Natural killer cell (primary cell): ENCODE results near the gene SERINC3. TPM values are rescaled to one million over a fixed set of nuclear protein-coding genes. Genes with fewer than 3 reads are reported as not detected.

ENCODE experiments used
- ATAC-seq, 3 donors: fragments of 150-1000 bp in 2 of 3; fragments of 200-7000 bp in 1 of 3; cut with Tn5 transposase; 1 replicate in 1 of 3; 2 replicates in 2 of 3; pipeline ENCODE4 v1.10.0; 2021; ENCODE audit warnings: mild to moderate bottlenecking in 2 of 3, moderate library complexity in 2 of 3
- DNase-seq, 2 donors: peaks; one replicate each; pipeline versions ENCODE4 v3.0.0 to v3.0.0-alpha.2; 2013 to 2021; ENCODE audit warnings: mixed read lengths in 1 of 2
- H3K27ac ChIP-seq: one replicate; pipeline ENCODE4 v1.5.1; 2013; ENCODE audit warnings: mild to moderate bottlenecking, low read length
- H3K27me3 ChIP-seq: one replicate; pipeline ENCODE4 v1.6.1; 2013; ENCODE audit warnings: low read length; ENCODE audit not compliant: control insufficient read depth, insufficient read depth
- H3K36me3 ChIP-seq: one replicate; pipeline ENCODE4 v1.6.1; 2013; ENCODE audit warnings: low read length; ENCODE audit not compliant: control insufficient read depth, insufficient read depth
- H3K4me1 ChIP-seq: one replicate; pipeline ENCODE4 v1.6.1; 2013; ENCODE audit warnings: low read length; ENCODE audit not compliant: control insufficient read depth, insufficient read depth
- H3K4me3 ChIP-seq: one replicate; pipeline ENCODE4 v1.5.1; 2013; ENCODE audit warnings: low read length
- H3K9me3 ChIP-seq: one replicate; pipeline ENCODE4 v1.6.1; 2013; ENCODE audit warnings: low read length; ENCODE audit not compliant: control insufficient read depth, insufficient read depth
- H3K27ac Mint-ChIP-seq, 2 donors: one replicate each; pipeline ENCODE4 v1.8.0; 2022; ENCODE audit warnings: mild to moderate bottlenecking in 2 of 2, mixed read lengths in 2 of 2, moderate library complexity in 1 of 2
- H3K27me3 Mint-ChIP-seq, 2 donors: one replicate each; pipeline ENCODE4 v1.8.0; 2022; ENCODE audit warnings: low read depth in 2 of 2, mixed read lengths in 2 of 2
- H3K36me3 Mint-ChIP-seq: one replicate; pipeline ENCODE4 v1.8.0; 2022; ENCODE audit warnings: mixed read lengths
- H3K4me1 Mint-ChIP-seq, 2 donors: one replicate each; pipeline ENCODE4 v1.8.0; 2022; ENCODE audit warnings: mixed read lengths in 2 of 2
- H3K4me3 Mint-ChIP-seq: one replicate; pipeline ENCODE4 v1.8.0; 2022; ENCODE audit warnings: mild to moderate bottlenecking, moderate library complexity, mixed read lengths
- H3K9me3 Mint-ChIP-seq, 2 donors: one replicate each; pipeline ENCODE4 v1.8.0; 2022; ENCODE audit warnings: mixed read lengths in 2 of 2
- WGBS: methylation state at CpG from one replicate; pipeline ENCODE4 v1.1.7; 2013; ENCODE audit warnings: missing lambda C conversion rate; ENCODE audit not compliant: insufficient coverage; 5-methylcytosine and 5-hydroxymethylcytosine counted together
- intact Hi-C: fragments of 100-400 bp; cut with micrococcal nuclease; formaldehyde crosslinking; loops from one replicate; pipeline ENCODE4 v1.14.2; 2022
- total RNA-seq, 4 donors: library from RNA; stranded (reverse); fragments of 120-200 nt in 1 of 4; gene quantifications; one replicate each; pipeline versions ENCODE4 v1.2.3 to v1.2.4, GENCODE V29; 2013 to 2022
- TF ChIP-seq, protein P1 (sequence below): fragments of 200-600 bp; IDR thresholded peaks from one replicate; pipeline ENCODE4 v1.8.0; 2022; ENCODE audit warnings: antibody characterized with exemption

The SERINC3 gene
- total RNA-seq, 3 donors from 2014 or later (not counting 1 experiment from before 2014, with no cell fraction given), result 70.1 to 89.6 (median 78.6) TPM

DNA sequence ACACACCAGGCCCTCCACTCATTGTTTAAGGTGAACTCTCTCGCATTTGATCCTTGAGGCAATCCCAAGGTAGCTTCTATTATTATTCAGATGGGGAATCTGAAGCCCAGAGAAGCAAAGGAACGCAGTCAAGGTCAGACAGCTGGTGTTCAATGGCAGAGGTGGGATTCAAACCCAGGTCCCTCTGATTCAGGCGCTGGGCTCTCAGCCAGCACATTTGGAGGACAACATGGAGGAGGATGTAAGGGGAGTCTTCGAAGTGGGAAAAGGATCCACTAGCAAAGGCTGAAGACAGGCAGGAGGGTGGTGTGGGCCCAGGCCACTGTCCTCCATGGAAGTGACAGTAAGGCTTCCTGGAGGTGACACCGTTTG lies 60.1 kb downstream of the SERINC3 start:
- TF ChIP-seq, protein P1, sequence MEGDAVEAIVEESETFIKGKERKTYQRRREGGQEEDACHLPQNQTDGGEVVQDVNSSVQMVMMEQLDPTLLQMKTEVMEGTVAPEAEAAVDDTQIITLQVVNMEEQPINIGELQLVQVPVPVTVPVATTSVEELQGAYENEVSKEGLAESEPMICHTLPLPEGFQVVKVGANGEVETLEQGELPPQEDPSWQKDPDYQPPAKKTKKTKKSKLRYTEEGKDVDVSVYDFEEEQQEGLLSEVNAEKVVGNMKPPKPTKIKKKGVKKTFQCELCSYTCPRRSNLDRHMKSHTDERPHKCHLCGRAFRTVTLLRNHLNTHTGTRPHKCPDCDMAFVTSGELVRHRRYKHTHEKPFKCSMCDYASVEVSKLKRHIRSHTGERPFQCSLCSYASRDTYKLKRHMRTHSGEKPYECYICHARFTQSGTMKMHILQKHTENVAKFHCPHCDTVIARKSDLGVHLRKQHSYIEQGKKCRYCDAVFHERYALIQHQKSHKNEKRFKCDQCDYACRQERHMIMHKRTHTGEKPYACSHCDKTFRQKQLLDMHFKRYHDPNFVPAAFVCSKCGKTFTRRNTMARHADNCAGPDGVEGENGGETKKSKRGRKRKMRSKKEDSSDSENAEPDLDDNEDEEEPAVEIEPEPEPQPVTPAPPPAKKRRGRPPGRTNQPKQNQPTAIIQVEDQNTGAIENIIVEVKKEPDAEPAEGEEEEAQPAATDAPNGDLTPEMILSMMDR, result no peak
- Mint-ChIP-seq H3K4me3 (no peak overlapping the region), H3K4me1 (no peaks in the 10 kb centered on the region), H3K9me3 (no peaks in the 10 kb centered on the region), H3K27me3 (no peaks in the 10 kb centered on the region), H3K36me3 (no peaks in the 10 kb centered on the region), H3K27ac (no peak overlapping the region)
- DNase-seq (no peak), ATAC-seq (no peak)
- Histone ChIP-seq H3K4me3 (no peak overlapping the region), H3K4me1 (no peaks in the 10 kb centered on the region), H3K36me3 (no peaks in the 10 kb centered on the region), H3K9me3 (no peaks in the 10 kb centered on the region), H3K27ac (no peak overlapping the region), H3K27me3 (no peaks in the 10 kb centered on the region)
- intact Hi-C loops, result loop anchor here (10.0 kb wide), 1 partner anchor 247 kb away; the partner anchor contains the start of gene OSER1
- WGBS, result 89% methylated on average over 5 of the region's 5 CpGs

GRCh38 chr20:44461142-44461802 lies 60.6 kb downstream of the SERINC3 start:
- Histone ChIP-seq H3K36me3 (no peaks in the 10 kb centered on the region), H3K4me3 (no peak overlapping the region), H3K27ac (no peak overlapping the region), H3K9me3 (no peaks in the 10 kb centered on the region), H3K4me1 (no peaks in the 10 kb centered on the region), H3K27me3 (no peaks in the 10 kb centered on the region)
- intact Hi-C loops, result loop anchor here (10.0 kb wide), 1 partner anchor 246 kb away; the partner anchor contains the start of gene OSER1
- TF ChIP-seq, protein P1, result no peak
- no peak for DNase-seq
- Mint-ChIP-seq H3K27ac (no peak overlapping the region), H3K27me3 (no peaks in the 10 kb centered on the region), H3K36me3 (no peaks in the 10 kb centered on the region), H3K4me3 (no peak overlapping the region), H3K9me3 (no peaks in the 10 kb centered on the region), H3K4me1 (no peaks in the 10 kb centered on the region)
- ATAC-seq, result no peak
- 83% methylated on average over 6 of the region's 6 CpGs for WGBS

DNA sequence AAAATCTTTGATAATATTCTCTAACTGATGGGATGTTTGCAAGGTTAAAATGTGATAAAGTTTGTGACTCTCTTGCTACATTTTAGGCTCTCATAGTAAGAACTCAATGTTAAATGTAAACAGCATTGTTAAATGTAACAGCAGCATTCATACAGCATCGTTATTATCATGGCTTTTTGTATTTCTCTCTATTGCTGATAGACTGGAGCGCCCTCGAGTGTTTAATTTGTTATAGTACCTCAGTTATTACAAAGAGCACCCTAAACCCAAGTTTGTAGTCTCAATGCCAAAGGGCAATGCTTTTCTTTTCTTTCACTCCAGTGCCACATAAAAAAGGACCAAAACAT lies 61.1 kb downstream of the SERINC3 start:
- no peak overlapping the region for H3K4me3 Mint-ChIP-seq
- H3K9me3 ChIP-seq, result no peaks in the 10 kb centered on the region
- no peak overlapping the region for H3K4me3 ChIP-seq
- ATAC-seq (peak in 2 of 3 donors; percentile 29 to 34), DNase-seq (peak in 1 of 2 donors; percentile 45)
- H3K9me3 Mint-ChIP-seq, result no peaks in the 10 kb centered on the region
- 11% methylated on average over 3 of the region's 3 CpGs for WGBS
- H3K27ac ChIP-seq, result no peak overlapping the region
- H3K36me3 ChIP-seq, result no peaks in the 10 kb centered on the region
- no peaks in the 10 kb centered on the region for H3K4me1 Mint-ChIP-seq
- intact Hi-C loops, result loop anchor here (10.0 kb wide), 1 partner anchor 246 kb away; the partner anchor contains the start of gene OSER1
- H3K4me1 ChIP-seq, result no peaks in the 10 kb centered on the region
- no peaks in the 10 kb centered on the region for H3K36me3 Mint-ChIP-seq
- no peaks in the 10 kb centered on the region for H3K27me3 Mint-ChIP-seq
- no peak overlapping the region for H3K27ac Mint-ChIP-seq
- H3K27me3 ChIP-seq, result no peaks in the 10 kb centered on the region
- TF ChIP-seq, protein P1, result peak; percentile 13

GRCh38 chr20:44459271-44459670 lies 62.6 kb downstream of the SERINC3 start:
- TF ChIP-seq, protein P1, result no peak
- Histone ChIP-seq H3K27ac (no peak overlapping the region), H3K9me3 (no peaks in the 10 kb centered on the region), H3K4me1 (no peaks in the 10 kb centered on the region), H3K36me3 (no peaks in the 10 kb centered on the region), H3K27me3 (no peaks in the 10 kb centered on the region), H3K4me3 (no peak overlapping the region)
- WGBS, result no CpG with 5 or more reads among the region's 2 CpGs
- ATAC-seq (no peak), DNase-seq (no peak)
- Mint-ChIP-seq H3K4me1 (no peaks in the 10 kb centered on the region), H3K27me3 (no peaks in the 10 kb centered on the region), H3K36me3 (no peaks in the 10 kb centered on the region), H3K27ac (no peak overlapping the region), H3K4me3 (no peak overlapping the region), H3K9me3 (no peaks in the 10 kb centered on the region)
- intact Hi-C loops, result no loop called here
